GM06990 (cell line): ENCODE data around the gene CKAP4.

ENCODE experiments used
- DNase-seq: peaks from one replicate; pipeline ENCODE4 v3.0.0-alpha.2; 2011; ENCODE audit not compliant: insufficient read length; ENCODE audit errors: extremely low read depth
- H3K27me3 ChIP-seq: replicated peaks from 2 replicates; pipeline ENCODE4 v1.6.0; 2011; ENCODE audit warnings: low read length; ENCODE audit not compliant: control insufficient read depth, insufficient read depth
- H3K36me3 ChIP-seq: 2 replicates; pipeline ENCODE4 v1.5.1; 2011; ENCODE audit warnings: low read length; ENCODE audit not compliant: control insufficient read depth, insufficient read depth
- H3K4me3 ChIP-seq: replicated peaks from 2 replicates; pipeline ENCODE4 v1.5.1; 2011; ENCODE audit warnings: low read depth, mild to moderate bottlenecking, control low read depth, low read length
- CTCF ChIP-seq: IDR thresholded peaks from 2 replicates; pipeline ENCODE4 v1.5.1; 2011; ENCODE audit warnings: low read length, control low read depth, mild to moderate bottlenecking, inconsistent platforms; ENCODE audit not compliant: insufficient read depth, poor library complexity, severe bottlenecking

CKAP4 gene

GRCh38 chr12:106273491-106273890 is 25.7 kb upstream of the CKAP4 start:
- Histone ChIP-seq H3K27me3 (no peaks in the 10 kb centered on the region), H3K4me3 (no peak overlapping the region), H3K36me3 (no peaks in the 10 kb centered on the region)
- TF ChIP-seq CTCF, result no peak
- no peak for DNase-seq

DNA sequence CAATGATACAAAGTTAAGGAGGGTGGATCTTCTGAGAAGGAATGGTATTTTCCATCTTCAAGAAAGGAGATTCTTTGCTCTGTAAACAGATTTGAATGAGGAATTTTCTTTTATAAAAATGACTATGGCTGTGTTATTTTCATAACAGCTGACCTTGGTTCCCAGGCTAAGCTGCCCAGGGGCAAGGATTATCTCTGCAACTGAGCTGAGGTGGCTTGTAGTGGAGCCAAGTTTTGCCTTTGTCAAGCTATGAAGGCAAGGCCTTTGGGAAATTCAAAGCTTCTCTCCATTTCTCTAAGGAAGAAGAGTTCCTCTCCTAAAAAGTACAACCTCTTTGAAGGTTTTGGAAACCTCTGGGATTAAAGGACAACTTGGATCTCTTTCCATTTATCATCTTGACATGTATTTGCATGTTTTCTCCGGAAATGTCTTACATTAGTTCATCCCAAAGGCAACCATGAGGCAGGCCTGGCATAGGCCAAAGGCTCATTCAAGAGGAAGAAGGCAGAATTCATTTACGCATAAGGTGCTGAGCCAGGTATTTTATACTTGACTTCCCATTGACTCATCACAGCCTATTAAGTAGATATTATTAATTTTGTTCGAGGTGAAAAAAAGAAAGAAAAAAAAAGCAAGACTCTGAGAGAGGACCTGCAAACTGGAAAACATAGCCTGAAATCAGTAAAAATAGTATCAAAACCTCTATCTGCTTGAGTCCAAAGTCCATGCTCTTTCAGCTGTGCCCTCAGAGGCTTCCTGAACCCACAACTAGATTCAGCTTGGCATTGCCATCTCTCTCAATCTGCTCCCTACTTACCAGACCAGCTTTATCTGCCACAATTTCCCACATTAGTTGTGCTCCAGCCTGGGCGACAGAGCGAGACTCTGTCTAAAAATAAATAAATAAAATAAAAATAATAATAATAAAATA is 24.0 kb upstream of the CKAP4 start:
- Histone ChIP-seq H3K27me3 (no peaks in the 10 kb centered on the region), H3K36me3 (no peaks in the 10 kb centered on the region), H3K4me3 (no peak overlapping the region)
- no peak for TF ChIP-seq CTCF
- DNase-seq, result no peak

DNA sequence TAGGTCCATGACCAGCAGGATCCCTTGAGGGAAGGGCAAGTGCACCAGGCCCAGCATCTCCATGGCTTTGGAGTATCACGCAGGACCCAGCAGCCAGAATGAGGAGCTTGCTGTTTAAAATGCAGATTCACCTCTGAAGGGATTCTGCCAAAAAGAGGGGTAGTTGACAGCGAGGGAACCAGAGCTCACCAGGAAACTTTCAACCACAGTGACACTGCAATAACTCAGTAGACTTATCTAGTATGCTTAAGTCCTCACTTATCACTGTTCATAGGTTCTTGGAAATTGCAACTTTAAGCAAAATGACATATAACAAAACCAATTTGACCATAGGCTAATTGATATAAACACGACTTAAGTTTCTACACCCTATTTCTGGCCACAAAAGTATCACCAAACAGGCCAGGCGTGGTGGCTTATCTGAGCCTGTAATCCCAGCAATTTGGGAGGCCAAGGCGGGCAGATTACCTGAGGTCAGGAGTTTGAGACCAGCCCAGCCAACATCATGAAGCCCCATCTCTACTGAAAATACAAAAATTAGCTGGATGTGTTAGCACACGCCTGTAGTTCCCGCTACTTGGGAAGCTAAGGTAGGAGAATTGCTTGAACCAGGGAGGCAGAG is 21.4 kb upstream of the CKAP4 start:
- H3K27me3 ChIP-seq, result no peaks in the 10 kb centered on the region
- no peak for TF ChIP-seq CTCF
- no peak overlapping the region for H3K4me3 ChIP-seq
- H3K36me3 ChIP-seq, result no peaks in the 10 kb centered on the region
- DNase-seq, result no peak

GRCh38 chr12:106267535-106267934 is 19.7 kb upstream of the CKAP4 start:
- no peak for DNase-seq
- H3K36me3 ChIP-seq, result no peaks in the 10 kb centered on the region
- H3K4me3 ChIP-seq, result no peak overlapping the region
- no peaks in the 10 kb centered on the region for H3K27me3 ChIP-seq
- no peak for TF ChIP-seq CTCF

- Histone ChIP-seq H3K27me3 (no peaks in the 10 kb centered on the region), H3K4me3 (no peak overlapping the region), H3K36me3 (no peaks in the 10 kb centered on the region)
- DNase-seq, result no peak
- no peak for TF ChIP-seq CTCF
These were observed 17.3 kb upstream of the CKAP4 start for GRCh38 chr12:106265116-106265515.
